Kasumi-1 (cell line): ENCODE results near the gene MAN1A2.
"Not testable (repeated sequence)": the region's sequence is repeated elsewhere in the genome, so short reads cannot be mapped to it uniquely, and the experiment has no call there.

Source experiments
- DNase-seq, 2 experiments: peaks; one replicate each; lab custom pipeline; 2025; lab: John Stamatoyannopoulos, UW

Gene MAN1A2

DNA sequence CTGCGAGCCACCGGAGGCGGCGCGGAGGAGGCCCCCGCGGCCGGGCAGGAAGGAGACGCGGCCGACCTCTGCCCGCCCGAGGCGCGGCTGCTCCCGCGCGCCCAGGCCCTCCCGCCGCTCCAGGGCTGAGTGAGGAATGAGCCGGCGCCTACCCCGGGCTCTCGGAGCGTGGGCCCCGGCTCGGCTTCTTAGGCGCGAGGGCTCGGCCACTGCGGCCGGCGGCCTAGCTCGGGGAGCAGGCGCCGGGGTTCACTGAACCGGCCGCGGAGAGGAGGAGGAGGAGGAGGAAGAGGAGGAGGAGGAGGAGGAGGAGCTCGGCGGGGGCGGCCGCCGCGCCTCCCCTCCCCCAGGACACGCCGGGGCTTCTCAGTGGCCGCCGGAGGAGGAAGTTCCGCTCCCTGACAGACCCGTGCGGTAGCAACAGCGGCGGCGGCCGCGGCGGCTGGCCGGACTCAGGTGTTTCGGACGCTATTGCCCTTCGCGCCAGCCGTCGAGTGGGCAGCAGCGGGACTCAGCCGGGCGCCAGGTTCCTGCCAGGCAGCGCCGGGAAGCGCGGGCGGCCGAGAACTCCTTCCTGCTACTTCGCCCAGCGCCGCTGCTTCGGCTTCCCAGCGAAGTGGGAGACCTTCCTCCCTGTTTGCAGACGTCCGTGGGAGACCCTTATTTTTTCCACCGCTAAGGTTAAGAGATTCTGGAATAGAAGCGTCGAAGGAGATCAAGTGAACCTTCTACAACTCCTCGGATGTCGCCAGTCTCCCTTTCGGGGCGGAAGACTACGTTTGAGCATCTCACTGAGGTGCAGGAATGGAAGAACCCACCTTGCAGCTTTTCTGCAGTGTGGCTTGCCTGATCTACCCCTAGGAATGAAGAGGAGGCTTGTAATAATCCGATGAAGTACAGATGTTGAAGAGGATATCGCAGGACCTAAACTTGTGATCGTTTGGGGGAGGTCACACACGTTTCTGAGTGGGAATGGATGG, at the start of gene MAN1A2:
TSS of gene MAN1A2 (plus strand) at position 404 of the 980 bp plus-strand sequence. CDS start 735 bp downstream, outside the sequence.
- peak; percentile 54 to 56 for DNase-seq

GRCh38 chr1:117318011-117318410, 49.2 kb upstream of the MAN1A2 start:
- DNase-seq = no peak

GRCh38 chr1:117318426-117318825, 48.8 kb upstream of the MAN1A2 start:
- DNase-seq = no peak

DNA sequence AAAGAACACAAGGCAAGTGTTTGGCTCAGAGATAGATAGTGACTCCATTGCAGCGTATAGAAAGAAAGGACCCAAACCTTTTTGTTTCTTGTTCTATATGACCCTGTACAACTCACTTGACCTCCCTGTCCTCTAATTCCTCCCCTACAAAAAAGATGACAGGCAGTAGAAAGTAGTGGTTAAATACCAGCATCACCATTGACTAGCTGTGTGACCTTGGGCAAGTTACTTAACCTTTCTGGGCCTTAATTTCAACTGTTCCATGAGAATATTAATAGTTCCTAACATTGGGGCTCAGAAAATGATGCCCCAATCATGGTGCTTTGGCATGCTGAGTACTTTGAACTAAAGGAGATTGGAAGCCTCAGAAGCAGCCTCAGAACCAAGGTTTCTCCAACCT, 46.7 kb upstream of the MAN1A2 start:
- no peak for DNase-seq

GRCh38 chr1:117321680-117322609, 45.3 kb upstream of the MAN1A2 start:
- DNase-seq = no peak

- no peak for DNase-seq
Observed at GRCh38 chr1:117324357-117324756, 42.9 kb upstream of the MAN1A2 start.

DNA sequence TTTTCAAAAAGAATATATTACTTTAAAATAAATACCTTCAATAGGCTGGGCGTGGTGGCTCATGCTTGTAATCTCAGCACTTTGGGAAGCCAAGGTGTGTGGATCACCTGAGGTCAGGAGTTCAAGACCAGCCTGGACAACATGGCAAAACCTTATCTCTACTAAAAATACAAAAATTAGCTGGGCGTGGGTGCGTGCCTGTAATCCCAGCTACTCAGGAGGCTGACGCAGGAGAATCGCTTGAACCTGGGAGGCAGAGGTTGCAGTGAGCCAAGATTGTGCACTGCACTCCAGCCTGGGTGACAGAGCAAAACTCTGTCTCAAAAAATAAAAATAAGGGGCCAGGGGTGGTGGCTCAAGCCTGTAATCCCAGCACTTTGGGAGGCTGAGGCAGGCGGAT, 41.2 kb upstream of the MAN1A2 start:
- not testable (repeated sequence) for DNase-seq

DNA sequence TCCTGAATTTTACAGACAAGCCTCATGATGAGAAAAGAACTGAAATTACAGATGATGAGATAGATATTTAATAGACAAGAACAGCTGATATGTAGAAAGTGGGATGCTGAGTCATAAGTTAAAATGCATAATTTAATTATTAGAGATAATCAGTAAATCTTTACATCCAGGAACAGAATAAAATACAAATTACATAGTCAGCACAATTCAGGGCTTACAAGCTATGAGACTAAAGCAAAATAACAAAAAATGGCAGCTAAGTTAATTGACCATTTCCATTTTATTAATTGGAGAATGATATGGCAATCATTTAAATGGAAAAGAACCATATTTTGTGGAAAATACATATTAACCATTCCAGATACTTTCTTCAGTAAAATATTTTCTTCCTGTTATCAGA, 40.2 kb upstream of the MAN1A2 start:
- DNase-seq = no peak

GRCh38 chr1:117335376-117336086, 31.7 kb upstream of the MAN1A2 start:
- no peak for DNase-seq

GRCh38 chr1:117336088-117336817, 31.0 kb upstream of the MAN1A2 start:
- no peak for DNase-seq

DNA sequence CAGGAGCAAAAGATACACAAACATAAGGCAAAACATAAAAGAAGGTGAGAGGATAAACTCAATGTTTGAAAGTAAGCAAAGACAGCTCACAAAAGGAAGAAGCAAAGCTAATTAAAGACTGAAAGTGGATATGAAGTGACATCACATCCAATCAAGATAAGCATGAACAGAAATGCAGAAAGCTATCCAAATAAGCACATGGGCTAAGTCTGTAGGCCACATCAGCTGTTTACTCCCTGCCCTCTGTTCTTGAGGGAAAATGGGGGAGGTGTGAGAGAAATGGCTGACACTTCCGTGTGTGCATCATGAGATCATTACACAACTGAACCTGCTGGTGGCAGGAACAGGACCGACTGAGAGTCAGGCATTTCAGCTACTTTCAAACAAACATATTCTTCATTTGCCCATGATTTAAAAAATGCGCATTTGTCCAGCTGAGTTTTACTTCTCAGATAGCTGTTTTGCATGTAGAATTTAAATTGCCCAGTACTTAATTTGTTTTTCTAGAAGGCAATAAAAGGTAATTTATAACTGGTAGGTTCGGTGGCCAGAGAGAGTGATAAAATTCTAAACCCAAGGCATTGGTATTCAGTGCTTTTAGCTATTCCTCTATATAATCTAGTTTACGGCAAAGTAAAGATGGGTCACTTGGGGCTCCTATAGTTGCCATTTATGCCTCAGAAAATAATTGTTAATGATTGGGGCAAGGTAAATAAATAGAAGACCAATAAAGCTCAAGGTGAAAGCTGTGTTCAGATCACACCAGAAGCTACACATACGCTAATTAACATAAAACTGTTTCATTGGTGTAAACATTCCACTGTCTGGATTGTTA, 27.2 kb upstream of the MAN1A2 start:
- DNase-seq = no peak

- DNase-seq = no peak
Observed at GRCh38 chr1:117341123-117341522, 26.1 kb upstream of the MAN1A2 start.

- DNase-seq = no peak
Observed at GRCh38 chr1:117342397-117342796, 24.9 kb upstream of the MAN1A2 start.

- no peak for DNase-seq
Observed at GRCh38 chr1:117346206-117346928, 20.9 kb upstream of the MAN1A2 start.

DNA sequence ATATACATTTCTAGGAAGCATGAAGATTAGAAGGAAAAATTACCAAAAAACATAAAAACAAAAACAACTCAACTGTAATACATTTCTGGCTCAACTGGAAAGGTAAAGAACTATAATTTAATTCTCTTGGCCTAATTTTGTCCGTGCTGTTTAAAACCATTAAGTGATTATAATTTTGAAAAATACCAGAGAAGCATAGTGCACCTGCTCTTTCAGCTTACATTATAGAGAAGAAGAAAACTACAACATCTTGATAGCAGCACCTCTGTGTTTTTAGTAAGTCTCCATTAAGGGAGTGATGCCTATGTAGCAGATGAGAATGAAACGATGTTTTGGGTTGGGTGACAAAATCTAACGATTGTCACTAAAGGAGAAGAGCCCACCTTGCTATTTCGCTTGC, 19.3 kb upstream of the MAN1A2 start:
- no peak for DNase-seq

GRCh38 chr1:117352695-117353094, 14.6 kb upstream of the MAN1A2 start:
- DNase-seq = not testable (repeated sequence)

- not testable (repeated sequence) for DNase-seq
Observed at GRCh38 chr1:117357833-117358603, 9.2 kb upstream of the MAN1A2 start.

DNA sequence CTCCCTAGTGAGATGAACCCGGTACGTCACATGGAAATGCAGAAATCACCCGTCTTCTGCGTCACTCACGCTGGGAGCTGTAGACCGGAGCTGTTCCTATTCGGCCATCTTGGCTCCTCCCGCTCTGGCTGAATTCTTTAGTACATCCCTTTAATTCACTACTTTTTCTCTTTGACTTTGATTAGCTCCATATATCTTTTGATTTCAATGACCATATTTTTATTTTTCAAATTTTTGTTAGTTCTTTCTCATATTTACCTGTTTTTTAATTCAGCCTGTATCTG, 8.7 kb upstream of the MAN1A2 start:
- DNase-seq = not testable (repeated sequence)
